Spinal cord (tissue), 10 donors: Measurements from ENCODE around the gene COL23A1. TPM values are rescaled to one million over a fixed set of nuclear protein-coding genes. Genes with fewer than 3 reads are reported as not detected.

Experiments
- DNase-seq, 6 donors: peaks; one replicate each; pipeline versions ENCODE4 v3.0.0 to v3.0.0-alpha.2; 2013 to 2015; ENCODE audit warnings: low spot score in 6 of 6, low read depth in 4 of 6
- H3K27ac ChIP-seq: one replicate; pipeline ENCODE4 v1.5.1; 2013; ENCODE audit warnings: low read depth, low read length, control low read depth
- H3K27me3 ChIP-seq: one replicate; pipeline ENCODE4 v1.6.1; 2013; ENCODE audit warnings: low read length; ENCODE audit not compliant: control insufficient read depth, insufficient read depth
- H3K36me3 ChIP-seq: one replicate; pipeline ENCODE4 v1.6.1; 2013; ENCODE audit warnings: low read length; ENCODE audit not compliant: control insufficient read depth, insufficient read depth
- H3K4me1 ChIP-seq: one replicate; pipeline ENCODE4 v1.6.1; 2013; ENCODE audit warnings: low read length; ENCODE audit not compliant: control insufficient read depth, insufficient read depth
- H3K4me3 ChIP-seq: one replicate; pipeline ENCODE4 v1.5.1; 2013; ENCODE audit warnings: low read depth, low read length, control low read depth
- H3K9me3 ChIP-seq: one replicate; pipeline ENCODE4 v1.6.1; 2013; ENCODE audit warnings: low read length; ENCODE audit not compliant: control insufficient read depth, insufficient read depth
- WGBS: methylation state at CpG from one replicate; pipeline ENCODE4 v1.1.5; 2013; ENCODE audit warnings: missing lambda C conversion rate; ENCODE audit not compliant: insufficient coverage; 5-methylcytosine and 5-hydroxymethylcytosine counted together
- polyA plus RNA-seq, 2 donors: library from polyadenylated mRNA; unstranded; fragments of 120-200 nt; gene quantifications; one replicate each; pipeline ENCODE4 v1.2.1, GENCODE V29; 2013; ENCODE audit not compliant: insufficient read length in 2 of 2
- total RNA-seq, 2 donors: library from RNA; depleted of rRNA in 1 of 2; stranded (reverse); fragments of 120-200 nt in 1 of 2; fragments of >200 nt in 1 of 2; gene quantifications; one replicate each; pipeline versions ENCODE4 v1.2.3 to v1.2.4, GENCODE V29; 2013 to 2014
- donor health status: healthy.

COL23A1 gene
- total and polyA plus RNA-seq, 4 donors, result 2.8 to 9.7 (median 8.0) TPM

DNA sequence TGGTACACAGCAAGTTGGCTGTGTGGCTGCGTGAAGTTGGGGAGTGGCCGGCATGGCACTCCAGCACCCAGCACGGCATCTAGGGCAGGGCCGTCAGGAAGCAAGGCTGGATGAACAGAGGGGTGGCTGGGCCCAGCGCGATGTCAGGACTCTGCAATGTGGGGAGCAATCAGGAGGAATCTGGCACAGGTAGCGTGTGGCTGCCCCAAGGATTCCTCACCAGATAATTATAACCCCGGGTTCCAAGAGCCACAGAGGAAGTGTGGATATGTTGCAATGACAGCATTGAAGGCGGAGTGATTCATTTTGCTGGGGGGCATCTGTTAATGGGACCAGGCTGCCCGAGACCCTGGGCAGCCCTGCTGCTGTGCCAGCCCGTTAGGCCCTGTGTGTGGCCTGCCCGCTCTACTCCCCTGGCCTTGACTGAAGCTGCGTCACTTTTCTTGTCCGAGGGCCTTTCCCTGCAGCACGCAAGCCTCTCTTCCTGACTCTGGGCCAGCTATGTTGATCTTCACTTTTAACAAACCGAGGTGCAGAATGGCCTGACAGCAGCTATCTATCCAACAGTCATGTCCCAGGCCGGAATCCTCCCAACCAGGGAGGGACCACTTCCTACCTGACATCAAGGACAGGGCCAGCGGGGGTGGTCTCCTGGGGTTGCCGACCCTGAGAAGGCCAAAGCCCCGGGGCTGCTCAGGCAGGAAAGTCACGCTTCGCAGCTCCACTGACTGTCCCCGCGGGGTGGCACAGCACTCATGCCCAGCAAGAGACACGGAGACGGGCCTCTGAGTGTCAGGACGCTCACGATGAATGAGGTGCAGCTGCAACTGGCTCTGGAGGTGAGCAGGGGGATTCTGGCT is 239.6 kb downstream of the COL23A1 start:
- WGBS, result 80% methylated on average over 25 of the region's 28 CpGs
- H3K27me3 ChIP-seq, result no peaks in the 10 kb centered on the region
- no peak overlapping the region for H3K4me3 ChIP-seq
- peaks cover 22% of the 10 kb centered on the region for H3K4me1 ChIP-seq
- H3K9me3 ChIP-seq, result no peaks in the 10 kb centered on the region
- H3K36me3 ChIP-seq, result no peaks in the 10 kb centered on the region
- no peak for DNase-seq
- H3K27ac ChIP-seq, result no peak overlapping the region

- no peaks in the 10 kb centered on the region for H3K9me3 ChIP-seq
- no peaks in the 10 kb centered on the region for H3K36me3 ChIP-seq
- DNase-seq, result no peak
- 98% methylated on average over 8 of the region's 8 CpGs for WGBS
- no peak overlapping the region for H3K27ac ChIP-seq
- no peak overlapping the region for H3K4me3 ChIP-seq
- peaks cover 22% of the 10 kb centered on the region for H3K4me1 ChIP-seq
- H3K27me3 ChIP-seq, result no peaks in the 10 kb centered on the region
These were observed 240.4 kb downstream of the COL23A1 start for GRCh38 chr5:178349625-178350353.

- no peak overlapping the region for H3K27ac ChIP-seq
- H3K4me1 ChIP-seq, result peaks cover 22% of the 10 kb centered on the region
- H3K36me3 ChIP-seq, result no peaks in the 10 kb centered on the region
- no peaks in the 10 kb centered on the region for H3K27me3 ChIP-seq
- H3K9me3 ChIP-seq, result no peaks in the 10 kb centered on the region
- no peak overlapping the region for H3K4me3 ChIP-seq
- WGBS, result 58% methylated on average over 6 of the region's 13 CpGs
- DNase-seq, result peak in 1 of 6 donors; percentile 44
These were observed 241.1 kb downstream of the COL23A1 start for GRCh38 chr5:178349075-178349511.

GRCh38 chr5:178348356-178349074 is 241.7 kb downstream of the COL23A1 start:
- Histone ChIP-seq H3K27ac (no peak overlapping the region), H3K9me3 (no peaks in the 10 kb centered on the region), H3K36me3 (no peaks in the 10 kb centered on the region), H3K27me3 (no peaks in the 10 kb centered on the region), H3K4me3 (no peak overlapping the region), H3K4me1 (peaks cover 22% of the 10 kb centered on the region)
- 71% methylated on average over 14 of the region's 15 CpGs for WGBS
- DNase-seq, result no peak

DNA sequence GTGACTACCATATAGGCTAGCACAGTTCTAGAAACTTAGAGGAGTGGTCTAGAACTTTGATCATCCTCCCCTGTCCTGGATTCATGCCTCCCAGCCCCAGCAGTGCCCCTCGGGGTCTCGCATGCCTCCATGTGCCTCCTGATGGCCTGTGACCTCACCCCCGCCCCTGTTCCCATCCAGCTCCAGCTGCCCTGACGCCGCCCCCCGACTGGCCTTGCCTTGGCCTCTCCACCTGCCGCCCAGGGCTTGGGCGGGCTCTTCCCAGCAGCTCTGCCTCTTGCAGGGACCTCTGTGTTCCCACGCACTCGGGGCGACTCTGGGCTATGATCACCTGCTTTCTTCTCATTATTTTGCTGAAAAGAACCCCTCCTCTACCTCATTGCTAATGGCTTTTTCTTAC is 242.2 kb downstream of the COL23A1 start:
- H3K36me3 ChIP-seq, result no peaks in the 10 kb centered on the region
- WGBS, result 85% methylated on average over 11 of the region's 11 CpGs
- H3K4me1 ChIP-seq, result peaks cover 22% of the 10 kb centered on the region
- no peaks in the 10 kb centered on the region for H3K9me3 ChIP-seq
- no peaks in the 10 kb centered on the region for H3K27me3 ChIP-seq
- no peak overlapping the region for H3K27ac ChIP-seq
- no peak overlapping the region for H3K4me3 ChIP-seq
- DNase-seq, result no peak

GRCh38 chr5:178346607-178347334 is 243.4 kb downstream of the COL23A1 start:
- no peaks in the 10 kb centered on the region for H3K27me3 ChIP-seq
- no peak for DNase-seq
- 84% methylated on average over 19 of the region's 20 CpGs for WGBS
- H3K4me3 ChIP-seq, result no peak overlapping the region
- H3K4me1 ChIP-seq, result peaks cover 20% of the 10 kb centered on the region
- no peaks in the 10 kb centered on the region for H3K9me3 ChIP-seq
- H3K27ac ChIP-seq, result peak overlapping the region; percentile 79
- no peaks in the 10 kb centered on the region for H3K36me3 ChIP-seq

DNA sequence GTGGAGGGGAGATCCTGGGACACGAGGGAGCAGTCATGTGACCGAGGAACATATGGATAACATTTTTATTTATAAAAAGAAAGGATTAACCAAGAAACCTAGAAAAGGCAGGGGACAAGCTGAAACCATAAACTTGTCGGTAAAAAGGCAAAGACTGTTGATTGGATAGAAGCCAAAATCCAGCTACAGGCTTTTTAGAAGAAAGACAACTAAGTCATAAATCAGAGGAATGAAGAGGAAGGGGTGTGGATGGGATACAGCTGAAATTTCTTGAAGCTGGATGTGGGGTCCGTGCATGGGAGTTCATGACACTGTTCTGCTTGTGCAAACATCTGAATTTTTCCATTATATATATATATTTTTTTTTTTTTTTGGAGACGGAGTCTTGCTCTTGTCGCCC is 246.9 kb downstream of the COL23A1 start:
- Histone ChIP-seq H3K27me3 (no peaks in the 10 kb centered on the region), H3K36me3 (no peaks in the 10 kb centered on the region), H3K4me1 (peaks cover 7% of the 10 kb centered on the region), H3K4me3 (no peak overlapping the region), H3K27ac (no peak overlapping the region), H3K9me3 (no peaks in the 10 kb centered on the region)
- WGBS, result 38% methylated on average over 2 of the region's 6 CpGs
- no peak for DNase-seq

DNA sequence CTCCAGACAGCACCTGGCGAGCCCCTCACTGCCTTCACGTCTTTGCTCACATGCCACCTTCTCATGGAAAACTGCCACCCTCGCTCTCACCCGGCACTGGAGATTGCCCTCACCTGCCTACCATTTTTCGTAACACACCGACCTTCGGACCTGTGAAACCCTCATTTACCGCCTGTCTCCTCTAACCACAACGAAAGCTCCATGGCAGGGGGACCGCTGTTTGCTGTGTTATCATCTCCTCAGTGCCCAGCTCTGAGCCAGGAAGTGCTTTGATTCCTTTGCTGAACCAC is 248.4 kb downstream of the COL23A1 start:
- no peaks in the 10 kb centered on the region for H3K27me3 ChIP-seq
- no peak overlapping the region for H3K4me3 ChIP-seq
- peaks cover 10% of the 10 kb centered on the region for H3K4me1 ChIP-seq
- no peaks in the 10 kb centered on the region for H3K9me3 ChIP-seq
- 96% methylated on average over 10 of the region's 10 CpGs for WGBS
- no peaks in the 10 kb centered on the region for H3K36me3 ChIP-seq
- no peak overlapping the region for H3K27ac ChIP-seq
- no peak for DNase-seq

DNA sequence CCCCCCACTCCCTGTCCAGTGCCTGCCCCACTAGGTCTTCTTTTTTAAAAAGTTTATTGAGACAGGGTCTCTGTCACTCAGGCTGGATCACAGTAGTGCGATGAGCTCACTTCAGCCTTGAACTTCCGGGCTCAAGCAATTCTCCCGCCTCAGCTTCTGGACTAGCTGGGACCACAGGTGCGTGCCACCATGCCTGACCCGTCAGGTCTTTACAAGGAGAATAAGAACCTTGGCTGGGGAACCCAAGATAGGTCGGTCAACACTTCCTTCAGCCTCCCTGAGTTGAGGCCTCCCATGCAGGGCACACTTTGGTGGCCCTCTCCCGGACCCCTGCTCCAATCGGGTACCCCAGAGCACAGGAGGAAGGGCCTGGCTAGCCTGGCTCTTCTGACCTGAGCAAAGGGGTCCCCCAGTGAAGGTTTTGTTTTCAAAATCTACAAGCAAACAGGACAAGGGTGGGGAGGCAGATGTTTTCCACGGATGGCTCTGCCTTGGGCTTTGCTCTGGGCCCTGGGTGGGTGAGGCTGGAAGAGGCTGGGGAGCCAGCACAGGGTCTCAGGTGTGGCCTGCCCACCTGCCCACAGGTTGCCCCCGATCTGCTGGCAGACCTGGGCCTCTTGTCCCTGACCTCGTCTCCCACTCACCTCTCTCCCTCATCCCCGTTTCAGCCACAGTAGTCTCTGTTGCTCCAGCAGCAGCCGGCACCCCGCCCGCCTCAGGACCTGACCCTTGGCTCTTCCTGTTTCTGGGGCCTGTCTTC is 248.9 kb downstream of the COL23A1 start:
- DNase-seq, result no peak
- Histone ChIP-seq H3K27ac (no peak overlapping the region), H3K9me3 (no peaks in the 10 kb centered on the region), H3K4me3 (no peak overlapping the region), H3K4me1 (peaks cover 9% of the 10 kb centered on the region), H3K27me3 (no peaks in the 10 kb centered on the region), H3K36me3 (no peaks in the 10 kb centered on the region)
- 92% methylated on average over 15 of the region's 15 CpGs for WGBS
